H9 (cell line): ENCODE results near the gene VWA8. TPM values are rescaled to one million over a fixed set of nuclear protein-coding genes. Genes with fewer than 3 reads are reported as not detected.

Experiments used
- DNase-seq: peaks from one replicate; pipeline ENCODE4 v3.0.0-alpha.2; 2017
- H2AFZ ChIP-seq: one replicate; pipeline ENCODE4 v1.6.1; 2013; ENCODE audit warnings: mild to moderate bottlenecking, low read length, control low read depth, moderate library complexity
- H2AK5ac ChIP-seq: 2 replicates; pipeline ENCODE4 v1.6.1; 2013; ENCODE audit warnings: low read length, control low read depth, mixed read lengths; ENCODE audit not compliant: insufficient read length
- H2BK120ac ChIP-seq: one replicate; pipeline ENCODE4 v1.6.1; 2013; ENCODE audit warnings: low read depth, mild to moderate bottlenecking, low read length, control low read depth, inconsistent platforms; ENCODE audit not compliant: poor library complexity, severe bottlenecking
- H2BK12ac ChIP-seq: 2 replicates; pipeline ENCODE4 v1.6.1; 2013; ENCODE audit warnings: low read length, control low read depth, mixed read lengths, low read depth; ENCODE audit not compliant: insufficient read length
- H2BK15ac ChIP-seq: 2 replicates; pipeline ENCODE4 v1.6.1; 2013; ENCODE audit warnings: low read depth, low read length, control low read depth
- H2BK20ac ChIP-seq: one replicate; pipeline ENCODE4 v1.6.1; 2013; ENCODE audit warnings: low read depth, mild to moderate bottlenecking, low read length, control low read depth, inconsistent platforms; ENCODE audit not compliant: poor library complexity, severe bottlenecking
- H2BK5ac ChIP-seq: 2 replicates; pipeline ENCODE4 v1.6.1; 2013; ENCODE audit warnings: low read length, control low read depth, mixed read lengths; ENCODE audit not compliant: insufficient read length
- H3K14ac ChIP-seq: 2 replicates; pipeline ENCODE4 v1.6.1; 2013; ENCODE audit warnings: low read length, control low read depth; ENCODE audit not compliant: insufficient read depth
- H3K18ac ChIP-seq: 2 replicates; pipeline ENCODE4 v1.6.1; 2013; ENCODE audit warnings: low read depth, mild to moderate bottlenecking, mixed read lengths, low read length, control low read depth; ENCODE audit not compliant: insufficient read length
- H3K23ac ChIP-seq: 2 replicates; pipeline ENCODE4 v1.6.1; 2013; ENCODE audit warnings: low read length, control low read depth, mixed read lengths, low read depth; ENCODE audit not compliant: insufficient read length
- H3K23me2 ChIP-seq: 2 replicates; pipeline ENCODE4 v1.6.1; 2013; ENCODE audit warnings: low read depth, mild to moderate bottlenecking, mixed read lengths, low read length, control low read depth; ENCODE audit not compliant: insufficient read length, poor library complexity, severe bottlenecking
- H3K27ac ChIP-seq: 2 replicates; pipeline ENCODE4 v1.5.1; 2013; ENCODE audit warnings: low read length, control low read depth, mixed read lengths, low read depth; ENCODE audit not compliant: insufficient read length
- H3K27me3 ChIP-seq: 2 replicates; pipeline ENCODE4 v1.6.1; 2013; ENCODE audit warnings: low read length, control low read depth, inconsistent platforms; ENCODE audit not compliant: insufficient read depth
- H3K4ac ChIP-seq: 2 replicates; pipeline ENCODE4 v1.6.1; 2013; ENCODE audit warnings: low read depth, mild to moderate bottlenecking, control low read depth, inconsistent platforms, low read length, moderate library complexity
- H3K4me1 ChIP-seq: 2 replicates; pipeline ENCODE4 v1.6.1; 2013; ENCODE audit warnings: low read length, control low read depth, inconsistent platforms; ENCODE audit not compliant: insufficient read depth
- H3K4me2 ChIP-seq: 2 replicates; pipeline ENCODE4 v1.6.1; 2013; ENCODE audit warnings: low read length, control low read depth, mixed read lengths; ENCODE audit not compliant: insufficient read length, insufficient read depth
- H3K56ac ChIP-seq: 2 replicates; pipeline ENCODE4 v1.6.1; 2013; ENCODE audit warnings: low read depth, mild to moderate bottlenecking, mixed read lengths, low read length, control low read depth; ENCODE audit not compliant: insufficient read length
- H3K79me1 ChIP-seq: 2 replicates; pipeline ENCODE4 v1.6.1; 2013; ENCODE audit warnings: low read depth, mild to moderate bottlenecking, moderate library complexity, low read length, control low read depth, inconsistent platforms; ENCODE audit not compliant: insufficient read depth, poor library complexity, severe bottlenecking
- H3K79me2 ChIP-seq: 2 replicates; pipeline ENCODE4 v1.6.1; 2013; ENCODE audit warnings: low read length, control low read depth, inconsistent platforms; ENCODE audit not compliant: insufficient read depth
- H3K9ac ChIP-seq: 2 replicates; pipeline ENCODE4 v1.6.1; 2013; ENCODE audit warnings: low read length, control low read depth, mixed read lengths; ENCODE audit not compliant: insufficient read length; ENCODE audit errors: extremely low read depth
- H3K9me3 ChIP-seq: one replicate; pipeline ENCODE4 v1.6.1; 2013; ENCODE audit warnings: low read depth, low read length, inconsistent platforms; ENCODE audit not compliant: control insufficient read depth
- H3T11ph ChIP-seq: one replicate; pipeline ENCODE4 v1.6.1; 2013; ENCODE audit warnings: mild to moderate bottlenecking, low read length, control low read depth, inconsistent platforms
- H4K20me1 ChIP-seq: one replicate; pipeline ENCODE4 v1.6.1; 2013; ENCODE audit not compliant: control insufficient read depth, insufficient read length, insufficient read depth
- H4K5ac ChIP-seq: 2 replicates; pipeline ENCODE4 v1.6.1; 2013; ENCODE audit warnings: low read depth, mild to moderate bottlenecking, mixed read lengths, low read length, control low read depth; ENCODE audit not compliant: insufficient read length
- H4K8ac ChIP-seq: replicated peaks from 2 replicates; pipeline ENCODE4 v1.6.1; 2013; ENCODE audit warnings: low read length, control low read depth, mixed read lengths, low read depth; ENCODE audit not compliant: insufficient read length
- H4K91ac ChIP-seq: 2 replicates; pipeline ENCODE4 v1.6.1; 2013; ENCODE audit warnings: low read depth, mild to moderate bottlenecking, moderate library complexity, mixed read lengths, low read length, control low read depth; ENCODE audit not compliant: insufficient read length
- H3K27ac Mint-ChIP-seq, 3 experiments: 2 replicates in 2 of 3; 3 replicates in 1 of 3; pipeline ENCODE4 v1.8.0; 2020 to 2021; ENCODE audit warnings: mixed read lengths in 3 of 3, mild to moderate bottlenecking in 1 of 3, moderate library complexity in 1 of 3
- H3K27me3 Mint-ChIP-seq: 2 replicates; pipeline ENCODE4 v1.8.0; 2021; ENCODE audit warnings: low read depth, mild to moderate bottlenecking, moderate library complexity, mixed read lengths
- H3K36me3 Mint-ChIP-seq, 3 experiments: 2 replicates in 2 of 3; 3 replicates in 1 of 3; pipeline ENCODE4 v1.8.0; 2020 to 2021; ENCODE audit warnings: low read depth in 3 of 3, mixed read lengths in 3 of 3; ENCODE audit not compliant: insufficient read depth in 1 of 3
- H3K4me1 Mint-ChIP-seq, 2 experiments: 2 replicates each; pipeline ENCODE4 v1.8.0; 2020; ENCODE audit warnings: mixed read lengths in 2 of 2
- H3K4me3 Mint-ChIP-seq, 2 experiments: 2 replicates in 1 of 2; 3 replicates in 1 of 2; pipeline ENCODE4 v1.8.0; 2020 to 2021; ENCODE audit warnings: mild to moderate bottlenecking in 2 of 2, mixed read lengths in 2 of 2, moderate library complexity in 1 of 2
- H3K9me3 Mint-ChIP-seq, 2 experiments: 2 replicates in 1 of 2; 3 replicates in 1 of 2; pipeline ENCODE4 v1.8.0; 2020; ENCODE audit warnings: mild to moderate bottlenecking in 2 of 2, mixed read lengths in 2 of 2, moderate library complexity in 1 of 2
- WGBS: extraction: QIAGEN DNeasy Blood & Tissue Kit; methylation state at CpG from one replicate; pipeline ENCODE4 v1.1.7; 2013; ENCODE audit warnings: missing lambda C conversion rate, low lambda C conversion rate, mixed read lengths; ENCODE audit not compliant: insufficient read length; ENCODE audit errors: extremely low coverage; 5-methylcytosine and 5-hydroxymethylcytosine counted together
- total RNA-seq: library from RNA; stranded (reverse); gene quantifications from 2 replicates; pipeline ENCODE4 v1.2.1, GENCODE V29; 2021
- TF ChIP-seq, protein P1 (sequence below): fragments of 200-600 bp; sonication (generic); conservative IDR thresholded peaks from 3 replicates; pipeline ENCODE4 v1.8.0; 2021; ENCODE audit warnings: antibody characterized with exemption, mild to moderate bottlenecking

VWA8 gene
- total RNA-seq, 1 experiment from 2014 or later: 17.4 TPM

DNA sequence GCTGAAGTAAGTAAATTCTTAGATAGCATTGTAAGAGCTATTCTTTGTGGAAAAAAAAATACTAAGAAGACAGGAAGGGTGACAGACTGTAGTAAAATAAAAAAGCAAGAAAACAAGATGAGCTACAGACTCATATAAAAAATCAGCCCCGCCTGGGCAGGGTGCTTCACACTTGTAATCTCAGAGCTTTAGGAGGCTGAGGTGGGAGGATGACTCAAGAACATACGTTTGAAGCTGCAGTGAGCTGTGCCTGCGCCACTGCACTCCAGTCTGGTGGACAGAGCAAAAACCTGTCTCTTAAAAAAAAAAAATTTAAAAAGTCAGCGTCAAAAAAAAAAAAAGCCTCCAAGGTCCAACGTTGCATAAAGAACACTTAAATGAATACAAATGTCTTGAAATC, 102.1 kb downstream of the VWA8 start:
- no peaks in the 10 kb centered on the region for H3K23me2 ChIP-seq
- no peak overlapping the region for H2BK20ac ChIP-seq
- no peaks in the 10 kb centered on the region for H3K27me3 ChIP-seq
- H3K79me2 ChIP-seq: no peaks in the 10 kb centered on the region
- no peak overlapping the region for H3T11ph ChIP-seq
- H2BK5ac ChIP-seq: no peak overlapping the region
- H3K27ac Mint-ChIP-seq: no peak overlapping the region; a peak in 1 of 7 replicates
- H4K20me1 ChIP-seq: no peaks in the 10 kb centered on the region
- H3K14ac ChIP-seq: no peak overlapping the region
- H3K27me3 Mint-ChIP-seq: no peaks in the 10 kb centered on the region
- no peaks in the 10 kb centered on the region for H3K9me3 ChIP-seq
- no peaks in the 10 kb centered on the region for H3K4me1 ChIP-seq
- H4K91ac ChIP-seq: no peak overlapping the region
- H3K9ac ChIP-seq: no peak overlapping the region
- H4K8ac ChIP-seq: no peak overlapping the region
- TF ChIP-seq, protein P1, sequence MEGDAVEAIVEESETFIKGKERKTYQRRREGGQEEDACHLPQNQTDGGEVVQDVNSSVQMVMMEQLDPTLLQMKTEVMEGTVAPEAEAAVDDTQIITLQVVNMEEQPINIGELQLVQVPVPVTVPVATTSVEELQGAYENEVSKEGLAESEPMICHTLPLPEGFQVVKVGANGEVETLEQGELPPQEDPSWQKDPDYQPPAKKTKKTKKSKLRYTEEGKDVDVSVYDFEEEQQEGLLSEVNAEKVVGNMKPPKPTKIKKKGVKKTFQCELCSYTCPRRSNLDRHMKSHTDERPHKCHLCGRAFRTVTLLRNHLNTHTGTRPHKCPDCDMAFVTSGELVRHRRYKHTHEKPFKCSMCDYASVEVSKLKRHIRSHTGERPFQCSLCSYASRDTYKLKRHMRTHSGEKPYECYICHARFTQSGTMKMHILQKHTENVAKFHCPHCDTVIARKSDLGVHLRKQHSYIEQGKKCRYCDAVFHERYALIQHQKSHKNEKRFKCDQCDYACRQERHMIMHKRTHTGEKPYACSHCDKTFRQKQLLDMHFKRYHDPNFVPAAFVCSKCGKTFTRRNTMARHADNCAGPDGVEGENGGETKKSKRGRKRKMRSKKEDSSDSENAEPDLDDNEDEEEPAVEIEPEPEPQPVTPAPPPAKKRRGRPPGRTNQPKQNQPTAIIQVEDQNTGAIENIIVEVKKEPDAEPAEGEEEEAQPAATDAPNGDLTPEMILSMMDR: no peak
- WGBS: no CpG with 5 or more reads among the region's 5 CpGs
- DNase-seq: no peak
- no peaks in the 10 kb centered on the region for H3K9me3 Mint-ChIP-seq
- no peak overlapping the region for H3K18ac ChIP-seq
- H3K79me1 ChIP-seq: no peaks in the 10 kb centered on the region
- no peak overlapping the region for H2AFZ ChIP-seq
- H3K4ac ChIP-seq: no peak overlapping the region
- no peak overlapping the region for H3K27ac ChIP-seq
- H3K23ac ChIP-seq: no peak overlapping the region
- peaks cover 2 to 3% of the 10 kb centered on the region in 2 experiments; a peak in 2 of 4 replicates for H3K4me1 Mint-ChIP-seq
- no peak overlapping the region for H2BK15ac ChIP-seq
- H2BK12ac ChIP-seq: no peak overlapping the region
- H4K5ac ChIP-seq: no peak overlapping the region
- no peak overlapping the region for H2AK5ac ChIP-seq
- H2BK120ac ChIP-seq: no peak overlapping the region
- no peak overlapping the region for H3K56ac ChIP-seq
- H3K36me3 Mint-ChIP-seq: peaks cover 2 to 15% (median 4%) of the 10 kb centered on the region in 3 experiments; a peak in 4 of 7 replicates
- no peak overlapping the region for H3K4me2 ChIP-seq
- H3K4me3 Mint-ChIP-seq: no peak overlapping the region
